Measurements from ENCODE around the gene DSCAM. TPM values are rescaled to one million over a fixed set of nuclear protein-coding genes. Genes with fewer than 3 reads are reported as not detected.

The DSCAM gene
- total RNA-seq, 1 donor from 2014 or later = not detected

DNA sequence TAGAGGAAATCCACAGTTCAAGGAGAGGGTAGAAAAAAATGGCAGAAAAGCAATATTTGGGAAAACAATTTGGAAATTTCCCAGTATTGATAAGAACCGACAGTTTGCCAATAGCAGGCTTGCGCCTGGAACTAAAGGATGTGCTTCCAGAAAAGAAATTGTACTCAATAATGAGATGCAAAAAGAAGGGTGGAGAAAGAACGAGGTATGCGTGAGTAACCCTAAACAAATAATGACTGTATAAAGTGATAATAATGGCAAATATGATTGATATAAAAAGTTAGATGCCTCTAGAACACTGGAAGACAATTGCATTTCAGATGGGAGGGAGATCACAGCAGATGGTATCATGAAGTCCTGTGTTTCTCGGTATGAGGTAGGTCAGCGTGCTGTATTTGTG is 458.9 kb downstream of the DSCAM start:
- no peak for DNase-seq (ENCODE audit: low read depth in 2 of 2)

- DNase-seq (ENCODE audit: low read depth in 2 of 2) = no peak
These were observed 459.8 kb downstream of the DSCAM start for GRCh38 chr21:40386981-40387747.

DNA sequence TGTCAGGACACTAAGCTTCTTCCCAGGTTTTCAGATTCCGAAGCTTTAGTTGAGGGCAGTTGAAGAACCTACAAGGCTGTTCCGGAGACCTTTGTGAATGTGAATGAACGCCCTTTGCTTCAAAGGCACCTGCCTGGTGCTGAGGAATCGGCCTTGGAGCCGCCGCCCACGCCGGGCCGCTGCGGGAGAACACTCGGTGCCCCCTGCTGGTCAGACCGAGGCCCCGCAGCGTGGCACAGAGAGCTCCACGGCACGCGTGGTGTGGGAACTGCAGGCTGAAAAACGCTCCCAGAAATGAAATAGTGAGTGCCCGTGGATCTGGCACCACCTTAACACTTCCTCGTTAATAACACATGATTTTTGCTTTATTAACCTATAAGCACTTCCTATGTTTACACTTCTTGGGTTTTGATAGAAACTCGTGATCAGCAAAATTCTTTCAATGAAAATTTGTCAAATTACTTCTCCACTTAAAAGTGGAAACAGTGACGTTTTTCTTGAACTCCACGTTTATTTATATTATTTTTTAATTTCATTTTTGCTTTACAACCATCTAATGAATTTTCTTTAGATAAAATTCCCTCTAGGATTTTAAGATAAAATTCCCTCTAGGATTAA is 460.6 kb downstream of the DSCAM start:
- DNase-seq (ENCODE audit: low read depth in 2 of 2) = no peak

- DNase-seq (ENCODE audit: low read depth in 2 of 2) = no peak
These were observed 461.1 kb downstream of the DSCAM start for GRCh38 chr21:40385883-40386282.

- DNase-seq (ENCODE audit: low read depth in 2 of 2) = no peak
These were observed 463.0 kb downstream of the DSCAM start for GRCh38 chr21:40383951-40384350.

GRCh38 chr21:40381111-40381510 is 465.8 kb downstream of the DSCAM start:
- DNase-seq (ENCODE audit: low read depth in 2 of 2) = no peak

DNA sequence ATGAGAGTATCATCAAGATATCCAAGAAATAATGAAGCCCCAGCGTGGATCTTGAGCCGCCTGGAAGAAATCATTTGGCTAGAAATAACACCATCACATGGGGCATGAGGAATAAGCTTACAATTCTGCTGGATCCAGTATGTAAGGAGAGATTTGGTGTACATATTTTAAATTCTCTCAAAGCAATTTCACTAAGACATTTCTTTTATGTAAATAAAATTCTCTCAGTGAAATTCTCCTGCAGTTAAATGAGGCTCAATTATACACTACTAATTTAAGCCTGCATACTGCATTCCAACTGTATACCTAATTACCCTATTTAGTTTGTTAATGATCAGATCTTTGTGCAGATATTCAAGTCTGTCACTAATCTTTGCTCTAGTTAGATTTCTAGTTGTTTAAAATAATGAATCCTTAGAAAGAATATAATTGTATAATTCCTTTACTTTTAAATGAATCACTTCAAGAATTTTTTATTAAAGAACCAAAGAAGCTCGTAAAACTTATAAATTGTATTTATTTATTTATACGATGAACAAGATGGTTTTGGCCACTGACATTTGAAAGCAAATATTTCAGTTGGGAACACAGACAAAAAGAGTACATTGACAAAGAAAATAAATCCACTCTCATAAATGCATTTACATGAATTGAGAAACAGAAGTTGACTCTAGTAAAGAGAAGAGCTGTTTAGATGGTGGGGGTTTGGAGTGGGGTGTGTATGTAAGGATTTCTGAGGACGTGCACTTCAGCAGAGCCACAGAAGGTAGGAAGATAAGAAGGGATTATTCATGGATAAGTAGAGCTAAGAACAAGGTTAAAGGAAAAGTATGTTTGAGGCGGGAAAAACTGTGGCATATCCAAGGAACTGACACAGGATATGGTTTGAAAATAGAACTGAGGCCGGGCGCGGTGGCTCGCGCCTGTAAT is 466.8 kb downstream of the DSCAM start:
- DNase-seq (ENCODE audit: low read depth in 2 of 2) = no peak

GRCh38 chr21:40377135-40377534 is 469.8 kb downstream of the DSCAM start:
- no peak for DNase-seq (ENCODE audit: low read depth in 2 of 2)

GRCh38 chr21:40373761-40374160 is 473.2 kb downstream of the DSCAM start:
- no peak for DNase-seq (ENCODE audit: low read depth in 2 of 2)

DNA sequence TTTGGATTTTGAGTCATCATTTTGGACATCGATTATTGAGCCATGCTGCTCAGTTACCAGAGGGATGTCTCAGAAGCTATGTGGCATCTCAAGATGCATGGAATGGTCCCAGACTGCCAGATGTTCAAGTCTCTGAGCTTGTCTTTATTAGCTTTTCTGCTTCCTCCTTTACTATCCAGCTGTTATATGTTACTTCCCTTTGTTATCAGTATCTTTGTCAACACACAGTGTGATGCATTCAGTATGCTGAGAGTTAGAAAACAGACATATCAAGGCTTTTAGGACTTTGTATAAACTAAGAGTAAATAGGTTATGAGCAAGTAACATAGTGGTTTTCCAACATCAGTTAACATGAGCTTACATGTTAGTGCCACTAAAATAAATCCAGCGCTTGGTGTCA is 474.5 kb downstream of the DSCAM start:
- DNase-seq (ENCODE audit: low read depth in 2 of 2) = no peak

DNA sequence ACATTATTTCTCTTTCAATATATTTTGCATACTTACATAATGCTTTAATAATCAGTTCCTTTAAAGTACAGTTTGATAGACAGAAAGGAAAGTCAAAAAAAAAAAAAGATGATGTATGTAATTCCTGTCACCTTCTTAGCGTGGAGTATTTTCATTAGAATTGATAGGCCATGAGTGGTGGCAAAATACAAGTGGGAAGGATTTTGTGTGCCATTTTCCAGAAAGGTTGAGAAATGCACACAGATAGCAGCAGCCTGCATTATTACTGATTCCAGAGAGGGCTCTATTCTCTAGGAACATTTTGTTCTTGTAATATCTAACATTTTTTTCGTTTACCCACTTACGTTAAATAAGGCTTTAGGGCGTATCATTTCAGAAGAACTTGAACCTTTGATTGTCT is 475.6 kb downstream of the DSCAM start:
- no peak for DNase-seq (ENCODE audit: low read depth in 2 of 2)

GRCh38 chr21:40356644-40357043 is 490.3 kb downstream of the DSCAM start:
- DNase-seq (ENCODE audit: low read depth in 2 of 2) = no peak

DNA sequence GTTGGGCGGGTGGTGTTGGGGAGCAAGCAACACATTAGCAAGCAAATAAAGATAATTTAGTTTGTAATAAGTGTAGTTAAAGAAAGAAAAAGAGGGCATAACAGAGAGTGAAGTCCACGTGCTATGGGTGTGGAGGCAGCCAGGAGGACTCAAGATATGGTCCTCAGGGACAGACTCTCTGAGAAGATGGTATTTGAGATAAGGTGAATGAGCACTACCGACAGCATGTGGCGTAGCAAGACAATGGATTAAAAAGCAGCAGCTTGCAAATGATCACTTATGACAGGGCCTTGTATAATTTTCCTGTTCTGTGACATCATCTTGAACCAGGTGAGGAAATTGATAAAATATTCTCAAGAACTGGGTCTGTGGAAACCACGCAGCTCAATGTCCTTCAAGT is 491.9 kb downstream of the DSCAM start:
- DNase-seq (ENCODE audit: low read depth in 2 of 2) = no peak

- DNase-seq (ENCODE audit: low read depth in 2 of 2) = no peak
These were observed 496.0 kb downstream of the DSCAM start for GRCh38 chr21:40351006-40351405.

- no peak for DNase-seq (ENCODE audit: low read depth in 2 of 2)
These were observed 497.4 kb downstream of the DSCAM start for GRCh38 chr21:40349591-40349990.

- DNase-seq (ENCODE audit: low read depth in 2 of 2) = no peak
These were observed 501.1 kb downstream of the DSCAM start for GRCh38 chr21:40345711-40346321.

DNA sequence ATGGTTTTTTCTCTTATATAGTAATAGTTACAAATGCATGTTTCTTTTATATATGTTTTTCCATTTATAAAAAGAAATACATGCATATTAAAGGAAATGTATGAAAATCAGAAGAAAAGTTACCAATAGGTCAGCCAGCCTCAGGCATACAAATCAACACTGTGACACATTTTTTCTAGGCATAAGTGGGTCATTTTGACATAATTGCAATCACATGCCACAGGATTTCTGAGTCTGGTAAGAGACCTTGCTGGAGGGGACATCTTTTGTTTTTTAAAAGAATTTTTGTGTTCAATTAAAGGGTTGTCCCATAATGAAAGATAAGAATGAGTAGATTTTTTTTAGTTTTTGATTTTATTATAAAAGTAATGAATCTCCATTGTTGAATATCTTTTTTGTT is 506.6 kb downstream of the DSCAM start:
- no peak for DNase-seq (ENCODE audit: low read depth in 2 of 2)

- no peak for DNase-seq (ENCODE audit: low read depth in 2 of 2)
These were observed 507.9 kb downstream of the DSCAM start for GRCh38 chr21:40339050-40339449.

GRCh38 chr21:40337981-40338380 is 509.0 kb downstream of the DSCAM start:
- DNase-seq (ENCODE audit: low read depth in 2 of 2) = no peak

DNA sequence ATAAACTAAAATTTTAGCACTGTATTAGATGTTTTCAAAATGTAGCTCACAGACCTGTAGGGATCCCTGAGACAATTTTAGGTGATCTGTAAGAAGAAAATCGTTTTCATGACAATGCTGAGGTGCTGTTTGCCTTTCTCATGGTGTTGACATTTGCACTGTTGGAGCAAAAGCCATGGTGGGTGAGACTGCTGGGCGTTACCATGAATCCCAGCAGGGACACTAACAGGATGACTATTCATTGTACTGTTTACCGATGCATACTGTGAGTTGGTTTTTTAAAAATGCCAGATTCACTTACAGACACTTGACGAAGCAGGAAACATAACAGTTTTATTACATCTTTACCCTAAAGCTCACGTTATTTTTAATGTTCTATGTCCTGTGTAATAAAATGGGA is 511.3 kb downstream of the DSCAM start:
- DNase-seq (ENCODE audit: low read depth in 2 of 2) = no peak

DNA sequence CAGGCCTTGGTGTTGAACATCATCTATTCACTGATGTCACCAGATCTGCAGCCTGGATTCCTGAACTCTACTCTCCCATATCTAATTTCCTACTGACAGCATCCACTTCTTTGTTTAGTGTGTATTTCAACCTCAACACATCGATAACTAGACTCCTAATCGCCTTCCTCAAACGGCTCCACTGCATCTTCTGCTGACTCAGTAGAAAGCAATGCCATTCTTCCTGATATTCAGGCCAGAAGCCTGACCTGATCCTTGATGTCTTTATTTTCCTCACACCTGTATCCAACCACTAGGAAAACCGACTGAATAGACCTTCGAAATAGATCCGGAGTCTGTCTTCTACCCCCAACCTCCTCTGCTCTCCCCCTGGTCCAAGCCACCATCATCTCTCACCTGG is 512.8 kb downstream of the DSCAM start:
- no peak for DNase-seq (ENCODE audit: low read depth in 2 of 2)

DNA sequence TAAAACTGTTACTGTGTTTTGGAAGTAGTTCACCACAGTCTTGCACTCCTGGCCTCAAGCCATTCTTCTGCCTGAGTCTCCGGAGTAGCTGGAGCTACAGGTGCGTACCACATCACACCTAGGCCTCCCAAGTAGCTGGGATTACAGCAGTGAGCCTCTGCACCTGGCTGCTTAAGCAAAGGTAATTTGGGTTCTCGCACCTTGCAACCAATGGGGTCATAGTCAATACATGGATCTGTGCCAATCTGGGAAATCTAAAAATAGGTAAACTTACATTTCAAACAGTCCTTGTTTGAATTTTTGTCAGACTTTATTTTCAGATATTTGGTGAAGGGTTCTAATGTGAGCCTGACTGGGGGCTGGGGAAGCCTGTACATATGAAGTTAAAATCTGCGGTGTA is 513.2 kb downstream of the DSCAM start:
- DNase-seq (ENCODE audit: low read depth in 2 of 2) = no peak

Data from dermis microvascular lymphatic vessel endothelial cell (primary cell).